HL-60 (cell line): ENCODE results near the gene GJA3.

Experiments
- DNase-seq, 2 experiments: peaks; one replicate each; pipeline ENCODE4 v3.0.0-alpha.2; 2010 to 2020; ENCODE audit warnings: low read depth in 1 of 2, low spot score in 1 of 2
- H3K27ac ChIP-seq: fragments of 250-450 bp; sonication (Bioruptor Pico); replicated peaks from 2 replicates; pipeline ENCODE4 v1.5.1; 2020; ENCODE audit warnings: mild to moderate bottlenecking, moderate library complexity
- H3K27me3 ChIP-seq: fragments of 250-450 bp; sonication (Bioruptor Pico); 2 replicates; pipeline ENCODE4 v1.5.1; 2021; ENCODE audit warnings: mild to moderate bottlenecking, moderate library complexity; ENCODE audit not compliant: insufficient read depth, poor library complexity, severe bottlenecking
- H3K4me3 ChIP-seq: replicated peaks from 2 replicates; pipeline ENCODE4 v1.5.1; 2011; ENCODE audit warnings: mild to moderate bottlenecking, control low read depth, low read length; ENCODE audit not compliant: insufficient read depth
- GABPA ChIP-seq: IDR thresholded peaks from 2 replicates; pipeline ENCODE4 v1.6.1; 2012; ENCODE audit warnings: low read depth
- POLR2AphosphoS5 ChIP-seq: IDR thresholded peaks from 2 replicates; pipeline ENCODE4 v1.6.1; 2012; ENCODE audit warnings: low read depth
- SPI1 ChIP-seq: IDR thresholded peaks from 2 replicates; pipeline ENCODE4 v1.6.1; 2012; ENCODE audit warnings: low read depth, mild to moderate bottlenecking, borderline replicate concordance
- TF ChIP-seq, protein P1 (sequence below): IDR thresholded peaks from 2 replicates; pipeline ENCODE4 v1.6.1; 2012; ENCODE audit warnings: low read depth; ENCODE audit not compliant: insufficient replicate concordance
- TF ChIP-seq, protein P2 (sequence below): IDR thresholded peaks from one replicate; pipeline ENCODE4 v1.5.1; 2011; ENCODE audit warnings: low read length, control low read depth, inconsistent platforms; ENCODE audit not compliant: insufficient read depth

Gene GJA3

DNA sequence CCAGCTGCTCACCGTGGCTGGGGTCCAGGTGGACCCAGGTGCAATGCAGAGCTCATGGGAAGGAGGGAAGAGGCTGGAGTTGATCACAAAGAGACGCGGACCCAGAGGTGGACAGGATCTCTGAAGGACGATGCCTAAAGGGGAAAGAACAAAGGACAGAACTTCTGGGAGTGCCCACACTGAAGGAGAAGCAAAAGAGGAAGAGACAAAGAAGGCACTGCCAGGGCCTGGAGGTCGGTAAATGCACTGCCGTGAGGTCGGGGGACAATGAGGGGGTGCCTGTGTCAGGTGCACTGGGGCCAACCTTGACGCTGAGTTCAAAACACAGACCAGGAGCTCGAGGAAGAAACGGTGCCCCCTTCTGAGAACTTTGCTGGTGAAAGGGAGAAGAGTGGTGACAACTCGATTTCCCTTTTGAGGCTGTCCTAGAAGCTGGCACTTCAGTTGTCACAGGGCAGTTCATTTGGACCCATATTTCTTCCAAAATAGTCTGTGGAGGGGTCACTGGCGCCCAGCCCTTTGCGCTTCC, 55.6 kb downstream of the GJA3 start:
- DNase-seq: peak in 1 of 2 experiments; percentile 56
- Histone ChIP-seq H3K27ac (peak overlapping the region; percentile 69), H3K4me3 (no peak overlapping the region), H3K27me3 (no peaks in the 10 kb centered on the region)
- TF ChIP-seq, protein P1, sequence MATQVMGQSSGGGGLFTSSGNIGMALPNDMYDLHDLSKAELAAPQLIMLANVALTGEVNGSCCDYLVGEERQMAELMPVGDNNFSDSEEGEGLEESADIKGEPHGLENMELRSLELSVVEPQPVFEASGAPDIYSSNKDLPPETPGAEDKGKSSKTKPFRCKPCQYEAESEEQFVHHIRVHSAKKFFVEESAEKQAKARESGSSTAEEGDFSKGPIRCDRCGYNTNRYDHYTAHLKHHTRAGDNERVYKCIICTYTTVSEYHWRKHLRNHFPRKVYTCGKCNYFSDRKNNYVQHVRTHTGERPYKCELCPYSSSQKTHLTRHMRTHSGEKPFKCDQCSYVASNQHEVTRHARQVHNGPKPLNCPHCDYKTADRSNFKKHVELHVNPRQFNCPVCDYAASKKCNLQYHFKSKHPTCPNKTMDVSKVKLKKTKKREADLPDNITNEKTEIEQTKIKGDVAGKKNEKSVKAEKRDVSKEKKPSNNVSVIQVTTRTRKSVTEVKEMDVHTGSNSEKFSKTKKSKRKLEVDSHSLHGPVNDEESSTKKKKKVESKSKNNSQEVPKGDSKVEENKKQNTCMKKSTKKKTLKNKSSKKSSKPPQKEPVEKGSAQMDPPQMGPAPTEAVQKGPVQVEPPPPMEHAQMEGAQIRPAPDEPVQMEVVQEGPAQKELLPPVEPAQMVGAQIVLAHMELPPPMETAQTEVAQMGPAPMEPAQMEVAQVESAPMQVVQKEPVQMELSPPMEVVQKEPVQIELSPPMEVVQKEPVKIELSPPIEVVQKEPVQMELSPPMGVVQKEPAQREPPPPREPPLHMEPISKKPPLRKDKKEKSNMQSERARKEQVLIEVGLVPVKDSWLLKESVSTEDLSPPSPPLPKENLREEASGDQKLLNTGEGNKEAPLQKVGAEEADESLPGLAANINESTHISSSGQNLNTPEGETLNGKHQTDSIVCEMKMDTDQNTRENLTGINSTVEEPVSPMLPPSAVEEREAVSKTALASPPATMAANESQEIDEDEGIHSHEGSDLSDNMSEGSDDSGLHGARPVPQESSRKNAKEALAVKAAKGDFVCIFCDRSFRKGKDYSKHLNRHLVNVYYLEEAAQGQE: no peak
- peak; percentile 90 for TF ChIP-seq SPI1

DNA sequence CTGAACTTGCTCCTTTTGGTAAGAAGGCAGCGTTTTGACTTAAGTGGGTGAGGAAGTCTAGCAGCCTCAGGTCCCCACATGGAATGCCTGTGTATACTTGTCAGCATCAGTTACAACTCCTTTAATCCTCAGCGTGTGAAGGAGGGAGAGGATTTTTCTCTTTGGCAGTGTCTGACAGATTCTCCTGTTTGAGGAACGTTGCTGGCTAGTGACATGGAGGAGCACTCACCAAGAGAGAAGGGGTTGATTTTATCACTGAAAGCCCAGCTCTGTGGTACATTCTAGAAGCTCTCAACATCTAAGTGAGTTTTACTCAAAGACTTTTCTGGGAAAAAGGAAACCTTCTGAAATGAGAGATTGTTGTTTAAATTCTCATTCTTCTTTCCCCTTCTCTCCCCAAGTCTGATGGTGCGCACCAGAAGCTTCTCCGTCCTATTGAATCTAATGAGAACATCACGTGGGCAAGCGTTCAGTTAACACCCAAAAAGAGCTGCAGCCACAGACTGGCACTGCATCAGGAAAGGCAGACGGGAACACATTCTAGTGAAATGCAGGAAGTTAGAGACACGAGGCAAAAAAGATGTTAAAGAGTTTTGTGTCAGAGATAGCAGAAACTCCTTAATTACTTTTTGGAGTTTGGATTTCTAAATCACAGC, 58.2 kb downstream of the GJA3 start:
- H3K27ac ChIP-seq: peak overlapping the region; percentile 69
- no peaks in the 10 kb centered on the region for H3K27me3 ChIP-seq
- H3K4me3 ChIP-seq: no peak overlapping the region
- DNase-seq: peak in 1 of 2 experiments; percentile 89
- peak; percentile 49; the same call in 1 of the 2 replicates for TF ChIP-seq POLR2AphosphoS5
- TF ChIP-seq GABPA: no peak

DNA sequence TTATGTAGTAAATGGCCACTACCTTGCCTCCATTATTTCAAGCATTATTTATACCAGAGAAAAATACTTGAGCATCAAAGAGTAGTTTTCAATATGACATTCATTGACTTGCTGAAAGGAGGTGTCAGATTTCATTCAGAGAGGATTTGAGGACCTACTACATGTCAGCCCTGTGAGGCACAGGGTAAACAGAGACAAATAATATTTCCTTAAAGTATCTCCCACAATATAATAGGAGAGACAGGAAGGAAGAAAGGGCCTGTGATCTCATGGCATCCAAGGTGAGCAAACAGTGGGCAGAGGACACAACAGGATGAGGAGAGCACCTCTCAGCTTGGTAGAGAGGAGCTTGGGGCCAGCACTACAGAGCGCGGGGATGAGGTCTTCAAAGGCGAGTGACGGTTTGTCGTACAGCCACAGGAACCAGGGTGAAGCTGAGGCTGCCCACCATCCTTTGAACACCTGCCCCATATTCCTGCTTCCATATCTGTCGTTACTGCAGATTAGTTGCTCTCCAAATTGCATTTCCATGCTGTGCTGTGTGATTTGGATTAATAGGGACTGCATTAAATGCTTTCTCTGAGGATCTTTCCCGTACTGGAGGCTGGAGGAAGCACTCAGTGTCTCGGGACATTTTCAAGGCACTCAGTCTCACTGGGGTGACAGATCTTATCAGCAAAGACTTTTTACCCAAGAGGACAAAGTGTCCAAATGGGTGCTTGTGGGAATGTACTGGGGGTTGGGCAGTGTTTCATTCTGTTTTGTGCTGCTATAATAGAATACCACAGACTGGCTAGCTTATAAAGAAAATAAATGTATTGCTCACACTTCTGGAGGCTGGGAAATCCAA, 59.2 kb downstream of the GJA3 start:
- TF ChIP-seq, protein P1: no peak
- no peak for TF ChIP-seq GABPA
- TF ChIP-seq, protein P2, sequence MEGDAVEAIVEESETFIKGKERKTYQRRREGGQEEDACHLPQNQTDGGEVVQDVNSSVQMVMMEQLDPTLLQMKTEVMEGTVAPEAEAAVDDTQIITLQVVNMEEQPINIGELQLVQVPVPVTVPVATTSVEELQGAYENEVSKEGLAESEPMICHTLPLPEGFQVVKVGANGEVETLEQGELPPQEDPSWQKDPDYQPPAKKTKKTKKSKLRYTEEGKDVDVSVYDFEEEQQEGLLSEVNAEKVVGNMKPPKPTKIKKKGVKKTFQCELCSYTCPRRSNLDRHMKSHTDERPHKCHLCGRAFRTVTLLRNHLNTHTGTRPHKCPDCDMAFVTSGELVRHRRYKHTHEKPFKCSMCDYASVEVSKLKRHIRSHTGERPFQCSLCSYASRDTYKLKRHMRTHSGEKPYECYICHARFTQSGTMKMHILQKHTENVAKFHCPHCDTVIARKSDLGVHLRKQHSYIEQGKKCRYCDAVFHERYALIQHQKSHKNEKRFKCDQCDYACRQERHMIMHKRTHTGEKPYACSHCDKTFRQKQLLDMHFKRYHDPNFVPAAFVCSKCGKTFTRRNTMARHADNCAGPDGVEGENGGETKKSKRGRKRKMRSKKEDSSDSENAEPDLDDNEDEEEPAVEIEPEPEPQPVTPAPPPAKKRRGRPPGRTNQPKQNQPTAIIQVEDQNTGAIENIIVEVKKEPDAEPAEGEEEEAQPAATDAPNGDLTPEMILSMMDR: no peak
- TF ChIP-seq POLR2AphosphoS5: no peak
- no peak for TF ChIP-seq SPI1
- DNase-seq: no peak
- H3K27me3 ChIP-seq: no peaks in the 10 kb centered on the region
- peak overlapping the region; percentile 69 for H3K27ac ChIP-seq
- no peak overlapping the region for H3K4me3 ChIP-seq

DNA sequence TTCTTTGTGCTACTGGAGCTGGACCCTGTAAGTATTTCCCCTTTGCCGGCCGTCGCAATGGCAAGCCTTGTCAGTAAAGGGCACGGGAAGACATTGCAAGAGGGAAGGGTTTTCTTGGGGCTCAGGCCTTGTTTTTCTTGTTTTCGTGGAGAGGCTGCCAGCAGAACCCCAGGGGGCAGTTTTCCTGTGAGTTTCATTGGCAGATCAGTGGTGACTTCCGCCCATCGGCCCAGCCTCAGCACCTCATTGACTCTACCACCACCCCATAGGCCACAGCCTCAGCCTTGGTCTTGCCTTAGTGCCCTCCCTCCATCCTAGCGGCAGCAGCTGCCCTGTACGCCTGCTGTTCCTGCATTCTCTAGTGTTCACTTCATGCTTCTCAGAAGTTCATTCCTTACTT, 61.5 kb downstream of the GJA3 start:
- Histone ChIP-seq H3K27me3 (no peaks in the 10 kb centered on the region), H3K4me3 (peak overlapping the region; percentile 37), H3K27ac (peak overlapping the region; percentile 64)
- peak; percentile 21; the same call in 1 of the 2 replicates for TF ChIP-seq SPI1
- peak; percentile 47; the same call in 1 of the 2 replicates for TF ChIP-seq GABPA
- TF ChIP-seq, protein P2: no peak
- TF ChIP-seq, protein P1: no peak
- no peak for TF ChIP-seq POLR2AphosphoS5
- peak in 1 of 2 experiments; percentile 88 for DNase-seq
